Esophagus muscularis mucosa (tissue), 4 donors: ENCODE data around the gene VRK3. TPM values are rescaled to one million over a fixed set of nuclear protein-coding genes. Genes with fewer than 3 reads are reported as not detected.

Source experiments
- DNase-seq: peaks from one replicate; pipeline ENCODE4 v3.0.0-alpha.2; 2017; ENCODE audit errors: extremely low spot score
- H3K27ac ChIP-seq, 4 donors: fragments of 200-600 bp; sonication (generic); replicated peaks in 1 of 4; 1 replicate in 3 of 4; 2 replicates in 1 of 4; pipeline ENCODE4 v1.5.1; 2016 to 2019; ENCODE audit warnings: mild to moderate bottlenecking in 1 of 4
- H3K27me3 ChIP-seq, 4 donors: fragments of 200-600 bp; sonication (generic); one replicate each; pipeline versions ENCODE4 v1.5.1 to v1.6.0; 2016 to 2019
- H3K36me3 ChIP-seq, 4 donors: fragments of 200-600 bp; sonication (generic); one replicate each; pipeline ENCODE4 v1.5.1; 2016 to 2019
- H3K4me1 ChIP-seq, 4 donors: fragments of 200-600 bp; sonication (generic); one replicate each; pipeline ENCODE4 v1.5.1; 2016 to 2019
- H3K4me3 ChIP-seq, 4 donors: fragments of 200-600 bp; sonication (generic); 1 replicate in 2 of 4; 2 replicates in 2 of 4; pipeline ENCODE4 v1.5.1; 2016 to 2019; ENCODE audit warnings: mild to moderate bottlenecking in 4 of 4, moderate library complexity in 1 of 4
- H3K9me3 ChIP-seq, 4 donors: fragments of 200-600 bp; sonication (generic); 1 replicate in 3 of 4; 2 replicates in 1 of 4; pipeline ENCODE4 v1.5.1; 2016 to 2019
- EP300 ChIP-seq: sonication (generic); formaldehyde crosslinking; IDR thresholded peaks from one replicate; pipeline ENCODE4 v1.6.1; 2017; ENCODE audit warnings: antibody characterized with exemption
- POLR2A ChIP-seq: fragments of 450-650 bp; IDR thresholded peaks from one replicate; pipeline ENCODE4 v1.6.1; 2017; ENCODE audit warnings: antibody characterized with exemption, moderate library complexity, mild to moderate bottlenecking, low read depth
- POLR2AphosphoS5 ChIP-seq, 2 donors: sonication (generic); formaldehyde crosslinking; IDR thresholded peaks; one replicate each; pipeline ENCODE4 v1.6.1; 2017; ENCODE audit warnings: antibody characterized with exemption in 2 of 2
- WGBS: methylation state at CpG from one replicate; pipeline ENCODE4 v1.1.5; 2018; 5-methylcytosine and 5-hydroxymethylcytosine counted together
- intact Hi-C: fragments of 100-400 bp; cut with DNase I; formaldehyde crosslinking; loops from one replicate; pipeline ENCODE4 v1.15.1; 2023
- total RNA-seq, 4 donors: library from RNA; depleted of rRNA; stranded (reverse); fragments of >200 nt; gene quantifications; one replicate each; pipeline versions ENCODE4 v1.1.0 to v1.2.1, GENCODE V29; 2016
- TF ChIP-seq, protein P1 (sequence below), 3 experiments: fragments of 200-600 bp in 2 of 3; fragments of 450-650 bp in 1 of 3; sonication (generic) in 2 of 3; IDR thresholded peaks; one replicate each; pipeline ENCODE4 v1.5.1; 2017 to 2019; ENCODE audit warnings: antibody characterized with exemption in 3 of 3, mild to moderate bottlenecking in 2 of 3, moderate library complexity in 1 of 3

VRK3 gene
- total RNA-seq, 4 donors from 2014 or later: 20.8 to 27.5 (median 25.5) TPM

GRCh38 chr19:50050406-50051227 is 25.4 kb upstream of the VRK3 start:
- H3K9me3 ChIP-seq: peaks cover 0 to 12% (median 7%) of the 10 kb centered on the region in 4 donors
- H3K4me3 ChIP-seq: peak overlapping the region; percentile 50 to 68 (median 54)
- H3K36me3 ChIP-seq: peaks cover 9 to 27% (median 14%) of the 10 kb centered on the region in 4 donors
- 5% methylated on average over 28 of the region's 52 CpGs for WGBS
- peaks cover 10 to 18% (median 17%) of the 10 kb centered on the region in 4 donors for H3K4me1 ChIP-seq
- peak; percentile 95 for DNase-seq
- peak overlapping the region; percentile 60 to 80 (median 71) for H3K27ac ChIP-seq
- TF ChIP-seq POLR2A (no peak), POLR2AphosphoS5 (IDR thresholded peaks at IDR 0.05) (peak; percentile 24 to 65)
- intact Hi-C loops: no loop called here
- H3K27me3 ChIP-seq: no peaks in the 10 kb centered on the region

DNA sequence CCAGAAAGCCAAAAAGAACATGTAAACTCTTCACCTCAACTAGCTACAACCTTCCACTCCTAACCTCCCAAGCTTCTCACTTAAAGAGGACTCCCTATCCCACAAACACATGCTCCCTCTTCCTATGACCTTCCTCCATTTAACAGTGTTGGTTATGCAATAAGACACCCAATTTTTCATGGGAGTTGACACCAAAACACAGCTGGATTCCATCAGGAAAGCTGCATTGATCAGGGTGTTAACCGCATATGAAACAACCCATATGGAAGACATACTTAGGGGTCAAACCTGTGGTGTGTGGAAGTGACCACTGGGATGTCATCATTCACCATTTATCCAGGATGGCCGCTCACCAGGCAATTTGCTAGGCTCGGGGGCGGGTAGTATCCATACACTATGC is 22.5 kb upstream of the VRK3 start:
- TF ChIP-seq POLR2AphosphoS5 (IDR thresholded peaks at IDR 0.05) (no peak), POLR2A (no peak), EP300 (no peak)
- TF ChIP-seq, protein P1, sequence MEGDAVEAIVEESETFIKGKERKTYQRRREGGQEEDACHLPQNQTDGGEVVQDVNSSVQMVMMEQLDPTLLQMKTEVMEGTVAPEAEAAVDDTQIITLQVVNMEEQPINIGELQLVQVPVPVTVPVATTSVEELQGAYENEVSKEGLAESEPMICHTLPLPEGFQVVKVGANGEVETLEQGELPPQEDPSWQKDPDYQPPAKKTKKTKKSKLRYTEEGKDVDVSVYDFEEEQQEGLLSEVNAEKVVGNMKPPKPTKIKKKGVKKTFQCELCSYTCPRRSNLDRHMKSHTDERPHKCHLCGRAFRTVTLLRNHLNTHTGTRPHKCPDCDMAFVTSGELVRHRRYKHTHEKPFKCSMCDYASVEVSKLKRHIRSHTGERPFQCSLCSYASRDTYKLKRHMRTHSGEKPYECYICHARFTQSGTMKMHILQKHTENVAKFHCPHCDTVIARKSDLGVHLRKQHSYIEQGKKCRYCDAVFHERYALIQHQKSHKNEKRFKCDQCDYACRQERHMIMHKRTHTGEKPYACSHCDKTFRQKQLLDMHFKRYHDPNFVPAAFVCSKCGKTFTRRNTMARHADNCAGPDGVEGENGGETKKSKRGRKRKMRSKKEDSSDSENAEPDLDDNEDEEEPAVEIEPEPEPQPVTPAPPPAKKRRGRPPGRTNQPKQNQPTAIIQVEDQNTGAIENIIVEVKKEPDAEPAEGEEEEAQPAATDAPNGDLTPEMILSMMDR (IDR thresholded peaks at IDR 0.05): no peak
- H3K9me3 ChIP-seq: peaks cover 0 to 35% (median 26%) of the 10 kb centered on the region in 4 donors
- peaks cover 10 to 18% (median 17%) of the 10 kb centered on the region in 4 donors for H3K4me1 ChIP-seq
- H3K4me3 ChIP-seq: no peak overlapping the region
- H3K27ac ChIP-seq: no peak overlapping the region
- H3K36me3 ChIP-seq: peaks cover 36 to 56% (median 43%) of the 10 kb centered on the region in 4 donors
- no peak for DNase-seq
- WGBS: 71% methylated on average over 4 of the region's 4 CpGs
- H3K27me3 ChIP-seq: no peaks in the 10 kb centered on the region
- intact Hi-C loops: no loop called here

DNA sequence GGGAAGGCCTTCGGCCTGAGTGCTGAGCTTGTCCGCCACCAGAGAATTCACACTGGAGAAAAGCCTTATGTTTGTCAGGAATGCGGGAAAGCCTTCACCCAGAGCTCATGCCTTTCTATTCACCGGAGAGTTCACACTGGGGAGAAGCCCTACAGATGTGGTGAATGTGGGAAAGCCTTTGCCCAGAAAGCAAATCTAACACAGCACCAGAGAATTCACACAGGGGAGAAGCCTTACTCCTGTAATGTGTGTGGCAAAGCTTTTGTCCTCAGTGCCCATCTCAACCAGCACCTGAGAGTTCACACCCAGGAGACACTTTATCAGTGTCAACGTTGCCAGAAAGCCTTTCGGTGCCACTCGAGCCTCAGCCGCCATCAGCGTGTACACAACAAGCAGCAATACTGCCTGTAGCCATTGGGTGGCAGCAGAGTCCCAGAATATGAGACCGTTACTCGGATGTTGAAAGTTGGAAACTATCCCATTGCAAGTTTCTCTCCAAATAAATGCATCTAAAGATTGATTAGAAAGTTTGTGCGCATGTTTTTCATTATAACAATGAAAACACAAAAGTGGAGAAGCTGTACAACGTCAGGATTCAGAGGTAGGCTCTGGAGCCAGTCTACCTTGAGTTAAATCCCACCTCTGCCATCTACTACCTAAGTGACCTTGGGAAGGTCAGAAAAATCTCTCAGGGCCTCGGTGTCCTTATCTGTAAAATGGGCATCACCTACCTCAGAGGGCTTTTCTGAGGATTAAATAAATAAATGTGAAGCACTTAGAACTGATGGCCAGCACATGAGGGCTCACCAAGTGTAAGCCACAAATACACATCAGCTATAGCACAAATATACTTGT is 21.7 kb upstream of the VRK3 start:
- H3K36me3 ChIP-seq: peaks cover 44 to 64% (median 50%) of the 10 kb centered on the region in 4 donors
- peaks cover 0 to 35% (median 26%) of the 10 kb centered on the region in 4 donors for H3K9me3 ChIP-seq

GRCh38 chr19:50044922-50045321 is 19.8 kb upstream of the VRK3 start:
- no peak for DNase-seq
- TF ChIP-seq POLR2A: no peak
- TF ChIP-seq EP300: no peak
- no peak for TF ChIP-seq POLR2AphosphoS5 (IDR thresholded peaks at IDR 0.05)
- TF ChIP-seq, protein P1 (IDR thresholded peaks at IDR 0.05): no peak
- Histone ChIP-seq H3K9me3 (peaks cover 0 to 35% (median 26%) of the 10 kb centered on the region in 4 donors), H3K36me3 (peaks cover 62 to 84% (median 70%) of the 10 kb centered on the region in 4 donors), H3K4me1 (peaks cover 0 to 2% (median under 1%) of the 10 kb centered on the region in 4 donors), H3K27me3 (no peaks in the 10 kb centered on the region), H3K27ac (no peak overlapping the region), H3K4me3 (no peak overlapping the region)
- WGBS: 96% methylated on average over 7 of the region's 7 CpGs
- intact Hi-C loops: no loop called here

More for the DNA sequence above, 21.7 kb upstream of the VRK3 start:
- Histone ChIP-seq H3K27ac (no peak overlapping the region), H3K4me1 (peaks cover 10 to 18% (median 17%) of the 10 kb centered on the region in 4 donors), H3K27me3 (no peaks in the 10 kb centered on the region), H3K4me3 (no peak overlapping the region)
- intact Hi-C loops: no loop called here
- TF ChIP-seq POLR2AphosphoS5 (IDR thresholded peaks at IDR 0.05) (no peak), EP300 (no peak), POLR2A (no peak)
- TF ChIP-seq, protein P1 (IDR thresholded peaks at IDR 0.05): peak; percentile 83 to 85 (median 83)
- 55% methylated on average over 14 of the region's 14 CpGs for WGBS
- no peak for DNase-seq
